HG03354 (cell line): ENCODE results near the gene NAALADL2.

Source experiments
- ATAC-seq: cut with Tn5 transposase; IDR thresholded peaks from one replicate; pipeline ENCODE4 v1.9.1; 2021; ENCODE audit warnings: mild to moderate bottlenecking; ENCODE audit not compliant: unreplicated experiment, poor library complexity, severe bottlenecking

The NAALADL2 gene

DNA sequence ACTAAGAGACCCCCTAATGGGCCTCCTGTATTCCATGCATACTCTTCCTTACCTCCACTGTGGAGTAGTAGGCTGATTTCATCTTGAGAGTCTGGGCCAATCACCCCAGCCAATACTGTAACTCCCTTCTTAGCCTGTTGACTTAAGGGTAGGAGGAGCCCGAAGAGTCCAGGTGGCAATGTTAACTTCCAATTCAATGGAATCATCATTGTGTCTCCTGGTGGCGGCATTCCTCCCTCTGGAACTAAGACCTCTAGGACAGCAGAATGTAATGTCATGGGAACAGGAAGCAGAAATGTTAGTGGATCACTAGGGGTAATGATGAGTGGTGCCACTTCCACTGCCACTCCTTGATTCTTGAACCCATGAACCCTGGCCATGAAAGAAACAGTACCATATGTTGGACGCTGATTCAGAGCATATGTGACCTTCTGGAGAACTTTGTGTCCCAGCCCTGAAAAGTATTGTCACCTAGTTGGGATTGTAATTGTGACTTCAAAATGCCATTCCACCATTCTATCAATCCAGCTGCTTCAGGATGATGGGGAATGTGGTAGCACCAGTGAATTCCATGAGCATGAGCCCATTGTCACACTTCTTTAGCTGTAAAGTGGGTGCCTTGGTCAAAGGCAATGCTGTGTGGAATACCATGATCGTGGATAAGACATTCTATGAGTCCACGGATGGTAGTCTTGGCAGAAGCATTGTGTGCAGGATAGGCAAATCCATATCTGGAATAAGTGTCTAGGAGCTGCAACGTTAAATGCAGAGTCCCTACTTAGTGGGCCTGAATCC is 24.9 kb downstream of the NAALADL2 start:
- no peak for ATAC-seq

- ATAC-seq, result no peak
These were observed 25.8 kb downstream of the NAALADL2 start for GRCh38 chr3:174884776-174885568.

DNA sequence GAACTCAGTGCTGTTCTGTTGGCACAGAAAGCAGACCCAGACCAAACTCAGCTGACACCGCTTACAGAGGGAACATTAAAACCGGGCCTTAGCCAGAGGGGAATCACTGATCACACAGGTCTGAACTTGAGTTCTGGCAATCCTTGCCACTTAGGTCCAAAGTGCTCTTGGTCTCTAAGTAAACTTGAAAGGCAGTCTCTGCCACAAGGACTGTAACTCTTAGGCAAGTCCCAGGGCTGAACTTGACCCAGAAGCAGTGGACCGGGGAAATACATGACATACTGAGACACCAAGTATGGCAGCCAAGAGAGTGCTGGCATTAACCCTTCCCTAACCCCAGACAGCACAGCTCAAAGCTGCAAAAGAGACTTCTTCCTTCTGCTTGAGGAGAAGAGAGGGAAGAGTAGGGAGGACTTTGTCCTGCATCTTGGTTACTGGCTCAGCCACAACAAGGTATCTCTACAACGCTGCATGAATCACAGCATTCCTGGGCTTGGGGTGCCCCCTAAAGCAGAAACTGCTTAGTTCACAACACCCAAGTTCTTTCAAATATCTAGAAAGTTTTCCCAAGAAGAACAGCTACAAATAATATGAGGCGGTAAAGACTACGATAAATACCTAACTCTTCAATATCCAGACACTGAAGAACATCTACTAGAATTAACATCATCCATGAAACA is 32.5 kb downstream of the NAALADL2 start:
- ATAC-seq, result no peak

- no peak for ATAC-seq
These were observed 47.9 kb downstream of the NAALADL2 start for GRCh38 chr3:174907027-174907426.

DNA sequence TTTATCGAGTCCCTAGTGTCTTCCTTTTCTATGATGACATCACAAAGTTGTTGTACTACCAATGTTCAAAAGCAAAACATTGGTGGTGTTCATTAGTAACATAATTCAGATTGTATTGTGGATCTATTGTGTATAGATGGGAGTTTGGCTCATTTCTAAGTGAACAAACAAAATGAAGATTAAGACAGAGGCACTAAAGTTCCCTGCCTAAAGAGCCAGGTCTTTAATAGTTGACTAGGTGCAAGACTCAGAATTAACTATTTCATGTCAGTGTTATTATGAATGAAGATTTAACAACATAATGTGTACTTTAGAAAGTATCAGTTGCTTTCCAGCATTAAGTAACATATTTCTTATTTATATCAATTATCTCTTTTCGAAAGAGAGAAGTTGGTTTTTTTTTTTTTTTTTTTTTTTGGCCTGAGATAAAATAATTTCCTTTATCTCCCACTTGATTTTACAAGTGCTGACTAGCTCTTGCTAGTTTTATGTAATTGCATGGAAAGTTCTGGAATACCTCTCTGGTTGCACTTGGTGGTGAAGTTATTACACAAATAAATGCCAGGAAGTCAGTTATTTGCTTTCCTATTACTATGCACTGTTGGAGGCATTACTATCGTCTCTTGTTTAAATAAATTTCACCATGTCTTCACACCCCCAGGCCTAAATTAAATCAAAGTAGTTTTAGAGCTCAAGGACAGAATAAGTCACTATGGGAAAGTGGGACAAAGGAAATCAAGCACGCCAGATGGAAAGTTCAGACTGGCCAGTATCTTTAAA is 48.7 kb downstream of the NAALADL2 start:
- no peak for ATAC-seq

DNA sequence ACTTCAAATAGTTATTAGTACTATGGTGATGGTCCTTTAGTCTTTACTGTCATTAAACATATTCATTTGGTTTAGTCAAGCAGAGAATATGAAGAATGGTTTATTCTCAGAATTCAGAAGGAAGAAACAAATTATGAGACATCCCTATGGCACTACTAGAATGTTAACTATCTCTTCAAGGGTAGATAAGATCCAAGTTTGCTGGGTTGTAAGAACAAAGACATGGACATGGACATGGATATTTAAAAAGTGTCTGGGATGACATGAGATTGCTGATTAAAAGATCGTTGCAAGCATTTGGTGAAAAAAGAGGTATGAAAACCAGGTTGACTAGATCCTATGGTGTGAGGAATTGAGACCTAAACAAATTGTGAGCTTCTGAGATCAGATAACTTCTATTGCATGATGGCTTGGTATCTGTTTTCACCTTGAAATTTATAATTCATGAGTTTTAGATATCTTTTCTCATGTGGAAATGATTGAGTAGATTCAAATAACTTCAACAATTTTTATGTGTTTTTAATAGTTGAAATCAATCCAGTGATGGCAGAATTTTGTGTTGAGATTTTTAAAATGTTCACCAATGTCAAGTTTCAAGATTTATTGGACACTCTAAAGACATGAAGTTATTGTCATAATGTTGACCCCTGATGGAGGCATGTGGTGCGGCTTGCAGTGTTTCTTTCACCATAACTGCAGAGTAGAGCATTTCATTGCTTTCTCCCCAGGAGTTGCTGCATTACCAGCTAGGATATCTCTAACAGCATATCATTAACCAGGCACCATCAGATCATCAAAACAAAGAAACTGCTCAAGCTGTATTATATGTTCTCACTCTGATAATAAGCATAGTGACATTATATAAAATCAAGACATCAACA is 72.6 kb downstream of the NAALADL2 start:
- no peak for ATAC-seq

DNA sequence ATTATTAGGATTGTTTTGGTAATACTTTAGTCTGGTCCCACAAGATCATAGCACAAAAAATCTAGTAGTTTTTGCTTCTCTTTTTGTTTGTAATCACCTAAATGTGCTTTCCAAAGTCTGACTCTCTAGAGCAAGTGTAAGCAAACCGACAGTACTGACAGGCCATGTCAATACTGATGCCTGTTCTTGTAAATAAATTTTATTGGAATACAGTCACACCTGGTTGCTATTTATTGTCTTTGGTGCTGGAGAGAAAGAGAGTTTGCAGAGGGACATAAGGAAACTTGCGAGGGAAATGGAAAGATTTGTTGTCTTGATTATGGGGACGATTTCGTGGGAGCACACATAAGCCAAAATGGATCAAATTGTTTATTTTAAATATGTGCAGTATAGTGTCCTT is 77.5 kb downstream of the NAALADL2 start:
- no peak for ATAC-seq

GRCh38 chr3:174937478-174937877 is 78.3 kb downstream of the NAALADL2 start:
- no peak for ATAC-seq

DNA sequence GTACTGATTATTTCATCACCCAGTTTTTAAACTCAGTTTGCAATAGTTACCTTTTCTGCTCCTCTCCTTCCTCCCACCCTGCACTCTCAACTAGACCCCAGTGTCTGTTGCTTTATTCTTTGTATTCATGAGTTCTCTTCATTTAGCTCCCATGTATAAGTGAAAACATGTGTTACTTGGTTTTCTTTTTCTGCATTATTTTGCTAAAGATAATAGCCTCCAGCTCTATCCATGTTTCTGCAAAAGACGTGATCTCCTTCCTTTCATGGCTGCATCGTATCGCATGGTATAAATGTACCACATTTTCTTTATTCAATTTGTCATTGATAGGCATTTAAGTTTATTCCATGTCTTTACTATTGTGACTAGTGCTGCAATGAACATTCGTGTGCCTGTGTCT is 79.0 kb downstream of the NAALADL2 start:
- no peak for ATAC-seq

- ATAC-seq, result no peak
These were observed 81.0 kb downstream of the NAALADL2 start for GRCh38 chr3:174940151-174940550.

GRCh38 chr3:174945276-174945675 is 86.1 kb downstream of the NAALADL2 start:
- ATAC-seq, result no peak

DNA sequence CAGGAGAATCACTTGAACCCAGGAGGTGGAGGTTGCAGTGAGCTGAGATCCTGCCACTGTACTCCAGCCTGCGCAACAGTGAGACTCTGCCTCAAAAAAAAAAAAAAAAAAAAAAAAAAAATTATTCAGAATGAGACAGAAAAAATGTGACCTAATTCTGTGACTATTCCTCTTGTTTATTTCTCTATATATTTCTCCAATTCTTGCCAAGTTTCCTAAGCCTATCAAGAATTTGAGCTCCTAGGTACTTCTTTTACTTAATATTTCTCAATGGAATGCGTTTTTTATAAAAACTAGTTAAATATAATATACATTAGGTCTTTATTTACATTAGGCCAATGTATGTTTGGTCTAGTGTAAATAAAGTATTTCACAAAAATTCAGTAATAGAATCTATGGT is 86.8 kb downstream of the NAALADL2 start:
- ATAC-seq, result no peak

- ATAC-seq, result no peak
These were observed 90.4 kb downstream of the NAALADL2 start for GRCh38 chr3:174949523-174949922.

DNA sequence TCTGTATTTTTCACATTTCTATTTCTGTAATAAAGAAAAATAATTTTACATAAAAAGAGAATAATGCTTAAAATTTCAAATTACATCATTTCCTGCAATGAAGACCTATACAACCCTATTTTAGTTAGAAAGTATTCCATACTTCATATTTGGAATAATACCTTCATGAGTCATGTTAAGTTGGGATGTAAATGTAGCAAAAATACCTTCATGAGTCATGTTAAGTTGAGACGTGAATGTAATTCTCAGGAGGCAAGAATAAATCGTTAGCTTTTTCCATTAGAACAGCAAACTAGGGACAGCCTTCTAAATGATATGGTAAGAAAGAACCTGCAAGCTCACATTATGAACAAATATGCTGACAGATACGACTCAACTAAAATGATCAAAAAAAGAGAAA is 91.9 kb downstream of the NAALADL2 start:
- ATAC-seq, result no peak

DNA sequence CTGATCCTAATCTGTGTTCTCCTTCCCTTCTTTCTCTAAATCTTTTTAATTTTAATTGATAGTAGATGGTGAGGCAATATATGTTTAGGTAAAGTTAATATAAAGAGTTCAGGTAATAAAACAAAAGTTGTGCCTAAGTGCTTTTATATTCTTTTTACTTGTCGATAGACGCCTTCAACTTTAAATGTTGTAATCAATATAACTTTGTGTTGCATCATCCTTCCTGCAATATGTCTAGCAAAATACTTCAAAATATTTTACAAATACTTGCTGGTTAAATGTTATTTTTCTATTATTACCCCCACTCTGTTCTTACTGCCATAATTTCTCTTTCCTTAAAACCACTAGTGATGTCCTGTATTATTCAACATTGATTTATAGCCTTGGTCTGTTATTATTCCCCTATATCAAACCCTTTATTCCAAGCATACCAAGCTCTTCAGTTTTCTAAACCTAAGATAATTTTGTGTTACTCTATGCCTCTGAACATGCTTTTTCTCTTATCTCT is 92.4 kb downstream of the NAALADL2 start:
- ATAC-seq, result no peak

DNA sequence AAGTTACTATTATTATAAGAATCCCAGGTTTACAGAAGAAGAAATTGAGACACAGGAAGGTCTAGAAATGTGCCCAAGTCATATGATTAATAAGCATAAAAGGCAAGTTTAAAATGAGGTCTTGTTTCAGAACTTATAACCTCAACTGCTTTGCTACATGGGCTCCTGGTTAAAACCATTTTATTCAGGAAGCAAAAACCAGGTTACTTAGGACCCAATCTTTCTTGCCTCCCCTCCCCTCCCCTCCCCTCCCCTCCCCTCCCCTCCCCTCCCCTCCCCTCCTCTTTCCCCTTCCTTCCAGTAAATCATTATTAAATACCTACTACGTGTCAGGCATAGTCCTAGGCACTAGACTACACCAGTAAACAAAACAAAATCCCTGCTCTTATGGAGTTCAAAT is 93.9 kb downstream of the NAALADL2 start:
- no peak for ATAC-seq

- no peak for ATAC-seq
These were observed 96.4 kb downstream of the NAALADL2 start for GRCh38 chr3:174955513-174956016.

GRCh38 chr3:174957081-174957480 is 97.9 kb downstream of the NAALADL2 start:
- no peak for ATAC-seq
